ENCODE data around the gene DACT3. TPM values are rescaled to one million over a fixed set of nuclear protein-coding genes. Genes with fewer than 3 reads are reported as not detected.

DACT3 gene
- total and polyA plus RNA-seq, 2 of the 13 experiments (the other 11 are each of a cell fraction or from before 2014, with no cell fraction given): 0.04 TPM; not detected in 1

- TF ChIP-seq ZBTB39 (CRISPR knock-in tag; IDR thresholded peaks at IDR 0.05) (no peak), ZNF362 (CRISPR knock-in tag; IDR thresholded peaks at IDR 0.05; ENCODE audit: borderline replicate concordance) (peak; percentile 85), ZNF12 (CRISPR knock-in tag; IDR thresholded peaks at IDR 0.05) (0 out of 2 replicates have a peak, but pooled peaks have one; percentile 38), ZNF883 (CRISPR knock-in tag; IDR thresholded peaks at IDR 0.05; ENCODE audit: not compliant biosample characterization) (peak; percentile 61), TFAP4 (IDR thresholded peaks at IDR 0.05; ENCODE audit: borderline replicate concordance, low read depth) (peak; percentile 25; the same call in 1 of the 2 replicates), HMGXB3 (CRISPR knock-in tag; IDR thresholded peaks at IDR 0.05; ENCODE audit: borderline replicate concordance) (peak; percentile 96), KDM6A (CRISPR knock-in tag; IDR thresholded peaks at IDR 0.05; ENCODE audit: low read depth) (peak; percentile 75)
These were observed 57.8 kb downstream of the DACT3 start (continued) for GRCh38 chr19:46603195-46603637.

Measured in HepG2 (cell line).